Heart left ventricle (tissue), 16 donors: ENCODE measurements around the gene CYP46A1. TPM values are rescaled to one million over a fixed set of nuclear protein-coding genes. Genes with fewer than 3 reads are reported as not detected.

Experiments
- ATAC-seq, 4 donors: fragments of 200-7000 bp; cut with Tn5 transposase; one replicate each; pipeline ENCODE4 v1.9.1; 2020 to 2022; ENCODE audit warnings: moderate library complexity in 4 of 4, mild to moderate bottlenecking in 3 of 4, moderate number of reproducible peaks in 1 of 4
- DNase-seq, 5 donors: peaks; one replicate each; pipeline ENCODE4 v3.0.0-alpha.2; 2020
- H3K27ac ChIP-seq, 12 donors: fragments of 200-600 bp; sonication (generic) in 4 of 12; one replicate each; pipeline versions ENCODE4 v1.5.0 to v1.8.0; 2016 to 2022; ENCODE audit warnings: mild to moderate bottlenecking in 2 of 12
- H3K27me3 ChIP-seq, 9 donors: fragments of 200-600 bp; sonication (generic) in 2 of 9; one replicate each; pipeline versions ENCODE4 v1.5.1 to v1.8.0; 2016 to 2022; ENCODE audit warnings: mild to moderate bottlenecking in 3 of 9
- H3K36me3 ChIP-seq, 9 donors: fragments of 200-600 bp; sonication (generic) in 2 of 9; one replicate each; pipeline versions ENCODE4 v1.5.0 to v1.8.0; 2018 to 2022; ENCODE audit warnings: mild to moderate bottlenecking in 2 of 9
- H3K4me1 ChIP-seq, 12 donors: fragments of 200-600 bp; sonication (generic) in 4 of 12; one replicate each; pipeline versions ENCODE4 v1.5.0 to v1.8.0; 2016 to 2022; ENCODE audit warnings: mild to moderate bottlenecking in 3 of 12
- H3K4me3 ChIP-seq, 12 donors: fragments of 200-600 bp; sonication (generic) in 4 of 12; one replicate each; pipeline versions ENCODE4 v1.5.0 to v1.8.0; 2017 to 2022; ENCODE audit warnings: mild to moderate bottlenecking in 9 of 12, moderate library complexity in 4 of 12
- H3K9me3 ChIP-seq, 12 donors: fragments of 200-600 bp; sonication (generic) in 4 of 12; one replicate each; pipeline versions ENCODE4 v1.5.0 to v1.8.0; 2016 to 2022; ENCODE audit warnings: mild to moderate bottlenecking in 1 of 12
- POLR2A ChIP-seq, 2 donors: fragments of 450-650 bp; IDR thresholded peaks; one replicate each; pipeline ENCODE4 v1.6.1; 2017; ENCODE audit warnings: antibody characterized with exemption in 2 of 2, mild to moderate bottlenecking in 2 of 2, moderate library complexity in 2 of 2
- WGBS, 4 donors: extraction: QIAGEN DNeasy Blood & Tissue Kit in 2 of 4; methylation state at CpG; one replicate each; pipeline versions ENCODE4 v1.1.5 to v1.1.7; 2013 to 2018; 5-methylcytosine and 5-hydroxymethylcytosine counted together
- intact Hi-C, 10 donors: fragments of 100-400 bp; cut with DNase I; formaldehyde crosslinking; loops; one replicate each; pipeline versions ENCODE4 v1.11.1 to v1.14.2; 2022
- long read RNA-seq, 3 donors: library from polyadenylated mRNA; unstranded; transcript quantifications; one replicate each; pipeline ENCODE4 v2.0.0, GENCODE V29; 2020 to 2021
- polyA plus RNA-seq, 2 donors: library from polyadenylated mRNA; stranded (reverse); fragments of 200-250 nt; gene quantifications; one replicate each; pipeline ENCODE4 v1.2.3, GENCODE V29; 2013
- total RNA-seq, 9 donors: library from RNA; depleted of rRNA in 2 of 9; stranded (reverse); fragments of >200 nt in 2 of 9; fragmentation: NEBNext Ultra II Directional in 3 of 9; extraction: Animal tissue kit (Norgen Biotek cat#: 25700) in 3 of 9; gene quantifications; one replicate each; pipeline versions ENCODE4 v1.1.0 to v1.2.4, GENCODE V29; 2016 to 2023
- TF ChIP-seq, protein P1 (sequence below), 12 donors: fragments of 200-600 bp; sonication (generic) in 4 of 12; IDR thresholded peaks; one replicate each; pipeline versions ENCODE4 v1.5.0 to v1.8.0; 2018 to 2022; ENCODE audit warnings: antibody characterized with exemption in 12 of 12, mild to moderate bottlenecking in 5 of 12
- donor health status: ischemic (EF 13 %, LVEDD 7.1; RV severe dilation, severe dysfunction).
- donor health status: healthy with polysubstance abuse.
- donor health status: DM: no; HTN: yes; CAD: no.
- donor health status: DM: no; HTN: no; CAD: no.
- donor health status: ischemic (EF 25% LVEDD 6.9; RV normal size, moderate dysfunction).
- donor health status: ischemic (EF 25% LVEDD 5.7; RV mildly dilated, moderate dysfunction).
- donor health status: healthy.
- donor health status: DM: yes; HTN: yes; CAD: no.
- donor health status: ischemic (EF 35%, LVEDD 5.7; RV mildly dilated, moderate dysfunction).
- donor health status: nonischemic (EF 11% LVEDD 7.7; RV severe dilation, severe dysfunction).
- donor health status: DM: yes; HTN: yes; CAD: no.
- donor health status: PGD.
- donor health status: ischemic (EF 29% LVEDD 5.4; RV normal size, mild dysfunction).
- donor health status: nonischemic (EF 23%, LVEDD 6.1; RV moderate dilation, normal function).

The CYP46A1 gene
- total RNA-seq, result 1 to 10 TPM; 2.3 to 8.0 (median 3.5) TPM
- polyA plus RNA-seq, result 1 to 10 TPM; 1.5 to 2.6 TPM
- long read RNA-seq, donor 1, partial matches to known transcripts, result 5 of 9 reads
- long read RNA-seq, donor 1, other reads (novel, unspliced or antisense), result 4 of 9 reads
- long read RNA-seq, donor 2, partial matches to known transcripts, result 1 of 3 reads
- long read RNA-seq, donor 2, other reads (novel, unspliced or antisense), result 2 of 3 reads
- long read RNA-seq, donor 3, partial matches to known transcripts, result 2 of 4 reads
- long read RNA-seq, donor 3, other reads (novel, unspliced or antisense), result 1 of 4 reads

DNA sequence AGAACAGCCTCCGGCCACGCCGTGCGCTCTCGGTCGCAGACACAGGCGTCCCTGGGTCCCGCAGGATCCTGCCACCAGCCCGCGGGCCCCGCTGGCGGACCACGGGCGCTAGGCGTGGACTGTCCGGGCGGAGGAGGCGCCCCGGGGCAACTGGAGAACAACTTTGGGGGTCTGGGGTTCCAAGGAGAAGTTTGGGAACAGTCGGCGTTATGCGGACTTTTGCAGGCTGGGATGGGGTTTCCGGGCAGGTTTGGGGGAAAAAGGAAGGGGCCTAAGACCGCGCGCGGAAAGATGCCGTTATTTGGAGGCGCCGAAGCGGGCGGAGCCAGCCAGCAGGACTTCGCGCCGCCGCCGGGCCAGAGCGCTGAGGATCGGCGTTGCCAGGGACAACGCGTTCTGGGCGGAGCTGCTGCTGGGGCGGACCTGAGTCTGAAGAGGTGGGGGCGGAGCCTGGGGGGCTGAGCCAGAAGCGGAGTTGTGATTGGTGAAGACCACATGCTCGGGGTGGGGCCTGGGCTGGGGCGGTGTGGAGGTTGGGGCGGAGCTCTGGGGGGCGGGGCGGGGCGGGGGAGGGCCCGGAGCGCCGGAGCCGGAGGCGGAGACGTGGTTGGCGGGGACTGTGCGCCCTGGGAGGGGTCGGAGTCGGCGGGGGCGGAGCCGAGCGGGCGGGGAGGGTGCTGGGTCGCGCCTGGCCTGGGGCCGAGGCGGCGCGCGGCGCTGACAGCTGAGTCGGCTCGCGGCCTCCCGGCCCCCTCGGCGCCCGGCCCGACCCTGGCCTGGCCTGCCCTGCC, at the start of gene CYP46A1:
CYP46A1 (plus strand) TSS at position 680 of the 791 bp plus-strand sequence. CDS start 120 bp downstream, outside the sequence.
- TF ChIP-seq, protein P1, sequence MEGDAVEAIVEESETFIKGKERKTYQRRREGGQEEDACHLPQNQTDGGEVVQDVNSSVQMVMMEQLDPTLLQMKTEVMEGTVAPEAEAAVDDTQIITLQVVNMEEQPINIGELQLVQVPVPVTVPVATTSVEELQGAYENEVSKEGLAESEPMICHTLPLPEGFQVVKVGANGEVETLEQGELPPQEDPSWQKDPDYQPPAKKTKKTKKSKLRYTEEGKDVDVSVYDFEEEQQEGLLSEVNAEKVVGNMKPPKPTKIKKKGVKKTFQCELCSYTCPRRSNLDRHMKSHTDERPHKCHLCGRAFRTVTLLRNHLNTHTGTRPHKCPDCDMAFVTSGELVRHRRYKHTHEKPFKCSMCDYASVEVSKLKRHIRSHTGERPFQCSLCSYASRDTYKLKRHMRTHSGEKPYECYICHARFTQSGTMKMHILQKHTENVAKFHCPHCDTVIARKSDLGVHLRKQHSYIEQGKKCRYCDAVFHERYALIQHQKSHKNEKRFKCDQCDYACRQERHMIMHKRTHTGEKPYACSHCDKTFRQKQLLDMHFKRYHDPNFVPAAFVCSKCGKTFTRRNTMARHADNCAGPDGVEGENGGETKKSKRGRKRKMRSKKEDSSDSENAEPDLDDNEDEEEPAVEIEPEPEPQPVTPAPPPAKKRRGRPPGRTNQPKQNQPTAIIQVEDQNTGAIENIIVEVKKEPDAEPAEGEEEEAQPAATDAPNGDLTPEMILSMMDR (IDR thresholded peaks at IDR 0.05), result peak in 1 of 12 donors; percentile 3
- TF ChIP-seq POLR2A (IDR thresholded peaks at IDR 0.05), result peak in 1 of 2 donors; percentile 28
- 0% methylated on average over 42 to 83 of the region's 83 CpGs for WGBS, 4 donors
- peaks cover 0 to 6% (median 0%) of the 10 kb centered on the region in 9 donors for H3K27me3 ChIP-seq
- peaks cover 0 to 4% (median 0%) of the 10 kb centered on the region in 12 donors for H3K9me3 ChIP-seq
- ATAC-seq, result peak; percentile 97 to 99 (median 98)
- H3K27ac ChIP-seq, result peak within 1 kb of the TSS; percentile 14 to 92 (median 80)
- no peaks in the 10 kb centered on the region for H3K36me3 ChIP-seq
- DNase-seq, result peak; percentile 100
- intact Hi-C loops, result loop anchor here (2.0 to 5.0 kb wide), 4 partner anchors 43 to 203 kb away; partner anchors contain the start of gene EML1 (in 1 of the 10)
- H3K4me1 ChIP-seq, result peaks cover 0 to 24% (median 13%) of the 10 kb centered on the region in 12 donors
- peak within 1 kb of the TSS; percentile 58 to 96 (median 82) for H3K4me3 ChIP-seq

DNA sequence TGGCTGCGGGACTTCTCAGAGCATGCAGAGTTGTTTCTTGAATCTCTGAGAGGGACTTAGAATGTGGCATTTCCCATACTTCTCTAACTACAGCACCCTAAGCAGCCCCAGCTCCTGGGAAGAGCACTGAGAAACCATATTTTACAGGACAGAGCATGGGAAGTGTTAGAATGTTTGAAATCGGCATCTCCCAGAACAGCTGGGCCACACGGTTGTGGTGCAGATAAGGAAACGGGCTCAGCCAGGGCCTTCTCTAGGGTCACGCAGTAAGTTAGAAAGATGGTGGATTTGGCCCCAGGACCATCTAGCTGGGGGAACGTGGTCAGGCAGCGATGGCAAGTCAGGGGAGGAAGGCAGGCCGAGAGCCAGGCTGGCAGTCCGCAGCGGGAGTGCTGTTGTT, 49.7 kb upstream of the CYP46A1 start:
- Histone ChIP-seq H3K4me3 (no peak overlapping the region), H3K4me1 (no peaks in the 10 kb centered on the region), H3K27ac (no peak overlapping the region), H3K36me3 (no peaks in the 10 kb centered on the region), H3K27me3 (no peaks in the 10 kb centered on the region), H3K9me3 (no peaks in the 10 kb centered on the region)
- TF ChIP-seq POLR2A (IDR thresholded peaks at IDR 0.05), result no peak
- 77 to 85% (median 82%) methylated on average over 10 of the region's 10 CpGs for WGBS, 4 donors
- intact Hi-C loops, result no loop called here
- DNase-seq (peak in 1 of 5 donors; percentile 26), ATAC-seq (no peak)

DNA sequence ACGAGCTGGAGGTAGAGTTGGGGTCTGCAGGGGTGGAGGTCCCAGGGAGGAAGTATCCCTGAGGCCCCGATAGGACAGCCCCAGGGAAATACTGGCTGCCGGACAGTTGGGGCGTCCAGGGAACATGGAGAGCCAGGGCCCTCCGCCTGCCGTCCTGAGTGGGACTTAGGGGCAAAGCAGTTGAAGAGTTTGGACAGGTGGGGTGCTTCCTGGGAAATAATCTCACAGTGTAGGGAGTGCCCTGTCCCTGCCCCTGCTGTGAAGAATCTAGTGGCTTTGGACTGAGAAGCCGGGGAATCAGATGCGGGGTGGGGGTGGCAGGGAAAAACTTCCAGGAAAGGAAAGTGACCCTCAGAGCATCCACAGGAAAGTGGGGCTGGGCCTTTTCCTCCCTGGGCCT, 49.0 kb upstream of the CYP46A1 start:
- Histone ChIP-seq H3K4me1 (no peaks in the 10 kb centered on the region), H3K9me3 (no peaks in the 10 kb centered on the region), H3K36me3 (no peaks in the 10 kb centered on the region), H3K4me3 (no peak overlapping the region), H3K27ac (no peak overlapping the region), H3K27me3 (no peaks in the 10 kb centered on the region)
- 82 to 89% (median 85%) methylated on average over 8 of the region's 8 CpGs for WGBS, 4 donors
- TF ChIP-seq, protein P1 (IDR thresholded peaks at IDR 0.05), result no peak
- TF ChIP-seq POLR2A (IDR thresholded peaks at IDR 0.05), result no peak
- intact Hi-C loops, result no loop called here
- DNase-seq (peak in 1 of 5 donors; percentile 24), ATAC-seq (no peak)

DNA sequence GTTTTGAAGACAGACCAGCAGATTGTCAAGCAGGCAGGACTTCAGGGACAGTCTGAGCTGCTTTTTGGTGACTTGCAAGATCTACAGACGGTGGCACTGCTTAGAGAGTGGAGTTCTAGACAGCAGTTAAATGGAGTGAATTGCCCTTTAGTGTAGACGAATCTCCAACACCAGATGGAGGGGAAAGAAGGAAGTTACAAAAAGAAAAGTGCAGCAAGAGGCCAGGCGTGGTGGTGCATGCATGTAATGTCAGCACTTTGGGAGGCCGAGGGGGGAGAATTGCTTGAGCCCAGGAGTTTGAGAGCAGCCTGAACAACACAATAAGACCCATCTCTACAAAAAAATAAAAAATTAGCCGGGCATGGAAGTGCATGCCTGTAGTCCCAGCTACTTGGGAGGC, 47.6 kb upstream of the CYP46A1 start:
- Histone ChIP-seq H3K9me3 (no peaks in the 10 kb centered on the region), H3K27me3 (no peaks in the 10 kb centered on the region), H3K4me1 (no peaks in the 10 kb centered on the region), H3K4me3 (no peak overlapping the region), H3K36me3 (no peaks in the 10 kb centered on the region), H3K27ac (no peak overlapping the region)
- DNase-seq (peak in 1 of 5 donors; percentile 9), ATAC-seq (no peak)
- TF ChIP-seq POLR2A (IDR thresholded peaks at IDR 0.05), result no peak
- TF ChIP-seq, protein P1 (IDR thresholded peaks at IDR 0.05), result no peak
- 82 to 87% (median 84%) methylated on average over 5 of the region's 5 CpGs for WGBS, 4 donors
- intact Hi-C loops, result no loop called here
